IMR-90 (cell line): ENCODE results near the gene LIMS2. TPM values are rescaled to one million over a fixed set of nuclear protein-coding genes. Genes with fewer than 3 reads are reported as not detected.

Experiments used
- ATAC-seq: fragments of 200-7000 bp; cut with Tn5 transposase; 2 replicates; pipeline ENCODE4 v1.9.1; 2020; ENCODE audit warnings: low read depth, mild to moderate bottlenecking, moderate library complexity
- BruUV-seq: library from RNA; stranded (reverse); fragments of 400-500 nt; replicated peaks from 2 replicates; lab custom pipeline; 2021; lab: Mats Ljungman, UMichigan
- CTCF ChIA-PET: fragments of 300-600 bp; formaldehyde crosslinking; extraction: SDS; loops from one replicate; lab custom pipeline; 2021; ENCODE audit warnings: antibody characterized with exemption; lab: Yijun Ruan, JAX
- POLR2A ChIA-PET: fragments of 300-600 bp; sonication (Branson Sonifier 250); formaldehyde crosslinking; loops from one replicate; lab custom pipeline; 2022; ENCODE audit warnings: antibody characterized with exemption; ENCODE audit not compliant: unreplicated experiment; lab: Charles Lee
- DNase-seq: peaks from one replicate; pipeline ENCODE4 v3.0.0; 2013
- H2AFZ ChIP-seq: replicated peaks from 2 replicates; pipeline ENCODE3; 2013; ENCODE audit warnings: low read length, mild to moderate bottlenecking; ENCODE audit not compliant: poor library complexity
- H2AK5ac ChIP-seq: 2 replicates; pipeline ENCODE4 v1.6.1; 2013; ENCODE audit warnings: low read depth, low read length, inconsistent platforms
- H2AK9ac ChIP-seq: replicated peaks from 2 replicates; pipeline ENCODE3; 2013; ENCODE audit warnings: mild to moderate bottlenecking, low read depth, low read length, moderate library complexity; ENCODE audit not compliant: poor library complexity
- H2BK120ac ChIP-seq: 2 replicates; pipeline ENCODE4 v1.6.1; 2013; ENCODE audit warnings: low read depth, low read length, inconsistent platforms
- H2BK15ac ChIP-seq: 3 replicates; pipeline ENCODE4 v1.6.1; 2013; ENCODE audit warnings: low read depth, low read length, inconsistent platforms
- H2BK20ac ChIP-seq: 2 replicates; pipeline ENCODE4 v1.6.1; 2013; ENCODE audit warnings: low read depth, mild to moderate bottlenecking, inconsistent platforms, low read length, moderate library complexity
- H2BK5ac ChIP-seq: 2 replicates; pipeline ENCODE4 v1.6.1; 2013; ENCODE audit warnings: mild to moderate bottlenecking, low read depth, low read length, inconsistent platforms; ENCODE audit not compliant: poor library complexity, severe bottlenecking
- H3K14ac ChIP-seq: replicated peaks from 2 replicates; pipeline ENCODE4 v1.6.1; 2013; ENCODE audit warnings: low read depth, low read length, inconsistent platforms
- H3K18ac ChIP-seq: 2 replicates; pipeline ENCODE4 v1.6.1; 2013; ENCODE audit warnings: low read depth, low read length, control low read depth
- H3K23ac ChIP-seq: 2 replicates; pipeline ENCODE4 v1.6.1; 2013; ENCODE audit warnings: low read depth, low read length, inconsistent platforms
- H3K27ac ChIP-seq: 2 replicates; pipeline ENCODE4 v1.5.1; 2013; ENCODE audit warnings: mild to moderate bottlenecking, control low read depth, low read length; ENCODE audit not compliant: insufficient read depth
- H3K27me3 ChIP-seq: 2 replicates; pipeline ENCODE4 v1.6.1; 2013; ENCODE audit warnings: low read length; ENCODE audit not compliant: control insufficient read depth, insufficient read depth
- H3K36me3 ChIP-seq: 2 replicates; pipeline ENCODE4 v1.6.1; 2013; ENCODE audit warnings: low read length, mixed read lengths; ENCODE audit not compliant: control insufficient read depth, insufficient read depth
- H3K4ac ChIP-seq: 2 replicates; pipeline ENCODE4 v1.6.1; 2013; ENCODE audit warnings: low read depth, low read length, inconsistent platforms
- H3K4me1 ChIP-seq: 2 replicates; pipeline ENCODE4 v1.6.1; 2013; ENCODE audit warnings: low read length, mixed read lengths; ENCODE audit not compliant: control insufficient read depth, insufficient read depth
- H3K4me2 ChIP-seq: 2 replicates; pipeline ENCODE4 v1.6.1; 2013; ENCODE audit warnings: low read depth, mild to moderate bottlenecking, control low read depth, low read length, moderate library complexity
- H3K4me3 ChIP-seq: 2 replicates; pipeline ENCODE4 v1.5.1; 2013; ENCODE audit warnings: low read depth, mild to moderate bottlenecking, control low read depth, low read length, moderate library complexity; ENCODE audit not compliant: insufficient read depth
- H3K56ac ChIP-seq: 2 replicates; pipeline ENCODE4 v1.6.1; 2013; ENCODE audit warnings: low read length, inconsistent platforms; ENCODE audit not compliant: insufficient read depth; ENCODE audit errors: extremely low read depth
- H3K79me1 ChIP-seq, 2 experiments: 2 replicates each; pipeline ENCODE4 v1.6.1; 2013; ENCODE audit warnings: low read length in 2 of 2, inconsistent platforms in 1 of 2, low read depth in 1 of 2
- H3K9ac ChIP-seq: 2 replicates; pipeline ENCODE4 v1.6.1; 2013; ENCODE audit warnings: low read depth, low read length, control low read depth
- H3K9me1 ChIP-seq: 2 replicates; pipeline ENCODE4 v1.6.1; 2013; ENCODE audit warnings: low read length, inconsistent platforms; ENCODE audit not compliant: insufficient read depth
- H3K9me3 ChIP-seq: 2 replicates; pipeline ENCODE4 v1.6.1; 2013; ENCODE audit warnings: low read length; ENCODE audit not compliant: control insufficient read depth, insufficient read depth
- H4K20me1 ChIP-seq: 2 replicates; pipeline ENCODE4 v1.6.1; 2013; ENCODE audit warnings: low read length, inconsistent platforms; ENCODE audit not compliant: insufficient read depth
- H4K5ac ChIP-seq: 2 replicates; pipeline ENCODE4 v1.6.1; 2013; ENCODE audit warnings: mild to moderate bottlenecking, low read depth, low read length, control low read depth
- H4K8ac ChIP-seq, 2 experiments: 2 replicates each; pipeline ENCODE4 v1.6.1; 2013; ENCODE audit warnings: low read depth in 2 of 2, low read length in 2 of 2, control low read depth in 1 of 2, inconsistent platforms in 1 of 2
- H4K91ac ChIP-seq: 2 replicates; pipeline ENCODE4 v1.6.1; 2013; ENCODE audit warnings: low read depth, low read length, inconsistent platforms; ENCODE audit not compliant: insufficient read depth
- BHLHE40 ChIP-seq: fragments of 150-350 bp; IDR thresholded peaks from 2 replicates; pipeline ENCODE4 v1.6.1; 2016; ENCODE audit warnings: mild to moderate bottlenecking, low read depth, low read length
- CEBPB ChIP-seq: IDR thresholded peaks from 2 replicates; pipeline ENCODE4 v1.6.1; 2012; ENCODE audit warnings: low read depth, low read length, improper control_type of control experiment
- FOS ChIP-seq: fragments of 150-350 bp; IDR thresholded peaks from 2 replicates; pipeline ENCODE4 v1.6.1; 2016; ENCODE audit warnings: low read depth, low read length
- MAFK ChIP-seq: IDR thresholded peaks from 2 replicates; pipeline ENCODE4 v1.6.1; 2012; ENCODE audit warnings: low read depth, low read length, improper control_type of control experiment
- MAZ ChIP-seq: IDR thresholded peaks from 2 replicates; pipeline ENCODE4 v1.6.1; 2012; ENCODE audit warnings: low read depth, mild to moderate bottlenecking, low read length, improper control_type of control experiment, moderate library complexity, borderline replicate concordance
- NFE2L2 ChIP-seq: fragments of 150-350 bp; IDR thresholded peaks from 2 replicates; pipeline ENCODE4 v1.6.1; 2016; ENCODE audit warnings: low read depth, mild to moderate bottlenecking, low read length
- POLR2A ChIP-seq: IDR thresholded peaks from 2 replicates; pipeline ENCODE4 v1.6.1; 2012; ENCODE audit warnings: mild to moderate bottlenecking, low read depth, low read length
- RAD21 ChIP-seq: IDR thresholded peaks from 2 replicates; pipeline ENCODE4 v1.6.1; 2012; ENCODE audit warnings: low read length, improper control_type of control experiment
- RCOR1 ChIP-seq: IDR thresholded peaks from 2 replicates; pipeline ENCODE4 v1.6.1; 2012; ENCODE audit warnings: mild to moderate bottlenecking, low read length, improper control_type of control experiment; ENCODE audit not compliant: insufficient replicate concordance
- RFX5 ChIP-seq: IDR thresholded peaks from 2 replicates; pipeline ENCODE4 v1.8.0; 2012; ENCODE audit warnings: low read depth, mild to moderate bottlenecking, low read length, moderate library complexity
- SMC3 ChIP-seq: fragments of 150-350 bp; IDR thresholded peaks from 2 replicates; pipeline ENCODE4 v1.6.1; 2016; ENCODE audit warnings: low read depth, mild to moderate bottlenecking, antibody characterized with exemption, low read length, moderate library complexity
- WGBS, 2 experiments: methylation state at CpG; one replicate each; pipeline versions ENCODE4 v1.1.5 to v1.1.7; 2013; ENCODE audit warnings: missing lambda C conversion rate in 2 of 2; ENCODE audit not compliant: insufficient read length in 1 of 2; ENCODE audit errors: extremely low coverage in 2 of 2; 5-methylcytosine and 5-hydroxymethylcytosine counted together
- dilution Hi-C: fragments of 300-500 bp; cut with HindIII; formaldehyde crosslinking; loops from one replicate; pipeline ENCODE4 v1.14.3; 2018; ENCODE audit warnings: low sequenced_read_pairs; ENCODE audit not compliant: unreplicated experiment
- in situ Hi-C: fragments of 300-500 bp; cut with MboI; formaldehyde crosslinking; loops from 3 replicates; pipeline ENCODE4 v1.14.3; 2019; ENCODE audit warnings: low sequenced_read_pairs, inconsistent platforms, mixed read lengths
- intact Hi-C: fragments of 100-400 bp; cut with micrococcal nuclease; formaldehyde crosslinking; loops from 2 replicates; pipeline ENCODE4 v1.10.0; 2022
- polyA plus RNA-seq, 3 experiments: library from polyadenylated mRNA; depleted of rRNA; stranded (reverse); fragments of >200 nt; gene quantifications; 2 replicates each; pipeline ENCODE4 v1.2.3, GENCODE V29; 2012; ENCODE audit warnings: low replicate concordance in 1 of 3
- total RNA-seq: library from RNA; depleted of rRNA; stranded (reverse); fragments of >200 nt; gene quantifications from 2 replicates; pipeline ENCODE4 v1.2.3, GENCODE V29; 2012
- TF ChIP-seq, protein P1 (sequence below): fragments of 150-350 bp; IDR thresholded peaks from 2 replicates; pipeline ENCODE4 v1.6.1; 2017; ENCODE audit warnings: mild to moderate bottlenecking, antibody characterized with exemption, low read length, low read depth
- TF ChIP-seq, protein P2 (sequence below): fragments of 150-350 bp; IDR thresholded peaks from 2 replicates; pipeline ENCODE4 v1.6.1; 2016; ENCODE audit warnings: low read depth, mild to moderate bottlenecking, low read length, moderate library complexity, borderline replicate concordance
- TF ChIP-seq, protein P3 (sequence below): conservative IDR thresholded peaks from 2 replicates; pipeline ENCODE4 v1.5.1; 2012; ENCODE audit warnings: mild to moderate bottlenecking, low read depth, low read length, improper control_type of control experiment

Gene LIMS2
- total and polyA plus RNA-seq, 2 of the 4 experiments (the other 2 are of a cell fraction) = 1.3 to 18.8 TPM

DNA sequence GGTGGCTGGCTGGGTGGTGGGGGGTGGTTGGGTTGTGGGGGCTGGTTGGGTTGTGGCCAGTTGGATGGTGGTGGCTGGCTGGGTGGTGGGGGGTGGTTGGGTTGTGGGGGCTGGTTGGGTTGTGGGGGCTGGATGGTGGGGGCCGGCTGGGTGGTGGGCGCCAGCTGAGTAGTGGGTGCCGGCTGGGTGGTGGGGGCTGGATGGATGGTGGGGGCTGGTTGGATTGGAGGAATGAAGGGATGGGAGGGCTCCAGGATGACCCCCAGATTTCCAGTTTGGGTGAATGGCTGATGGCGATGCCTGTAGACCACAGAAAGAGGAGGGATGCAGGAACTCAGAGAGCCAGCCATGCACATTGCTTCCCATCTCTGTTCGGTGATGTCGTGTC lies 56.1 kb downstream of the LIMS2 start:
- H2BK15ac ChIP-seq = no peak overlapping the region
- no peaks in the 10 kb centered on the region for H4K20me1 ChIP-seq
- no peak overlapping the region for H2BK20ac ChIP-seq
- H3K4me1 ChIP-seq = peaks cover 5% of the 10 kb centered on the region
- H3K9me3 ChIP-seq = no peaks in the 10 kb centered on the region
- TF ChIP-seq RFX5 = no peak
- no peak for TF ChIP-seq RCOR1
- no peak for TF ChIP-seq MAFK
- TF ChIP-seq MAZ = no peak
- TF ChIP-seq, protein P1, sequence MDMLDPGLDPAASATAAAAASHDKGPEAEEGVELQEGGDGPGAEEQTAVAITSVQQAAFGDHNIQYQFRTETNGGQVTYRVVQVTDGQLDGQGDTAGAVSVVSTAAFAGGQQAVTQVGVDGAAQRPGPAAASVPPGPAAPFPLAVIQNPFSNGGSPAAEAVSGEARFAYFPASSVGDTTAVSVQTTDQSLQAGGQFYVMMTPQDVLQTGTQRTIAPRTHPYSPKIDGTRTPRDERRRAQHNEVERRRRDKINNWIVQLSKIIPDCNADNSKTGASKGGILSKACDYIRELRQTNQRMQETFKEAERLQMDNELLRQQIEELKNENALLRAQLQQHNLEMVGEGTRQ = no peak
- TF ChIP-seq SMC3 = no peak
- no peak for TF ChIP-seq POLR2A
- TF ChIP-seq FOS = no peak
- TF ChIP-seq CEBPB = no peak
- TF ChIP-seq, protein P2, sequence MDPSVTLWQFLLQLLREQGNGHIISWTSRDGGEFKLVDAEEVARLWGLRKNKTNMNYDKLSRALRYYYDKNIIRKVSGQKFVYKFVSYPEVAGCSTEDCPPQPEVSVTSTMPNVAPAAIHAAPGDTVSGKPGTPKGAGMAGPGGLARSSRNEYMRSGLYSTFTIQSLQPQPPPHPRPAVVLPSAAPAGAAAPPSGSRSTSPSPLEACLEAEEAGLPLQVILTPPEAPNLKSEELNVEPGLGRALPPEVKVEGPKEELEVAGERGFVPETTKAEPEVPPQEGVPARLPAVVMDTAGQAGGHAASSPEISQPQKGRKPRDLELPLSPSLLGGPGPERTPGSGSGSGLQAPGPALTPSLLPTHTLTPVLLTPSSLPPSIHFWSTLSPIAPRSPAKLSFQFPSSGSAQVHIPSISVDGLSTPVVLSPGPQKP = no peak
- no peak for TF ChIP-seq RAD21
- TF ChIP-seq BHLHE40 = no peak
- TF ChIP-seq, protein P3, sequence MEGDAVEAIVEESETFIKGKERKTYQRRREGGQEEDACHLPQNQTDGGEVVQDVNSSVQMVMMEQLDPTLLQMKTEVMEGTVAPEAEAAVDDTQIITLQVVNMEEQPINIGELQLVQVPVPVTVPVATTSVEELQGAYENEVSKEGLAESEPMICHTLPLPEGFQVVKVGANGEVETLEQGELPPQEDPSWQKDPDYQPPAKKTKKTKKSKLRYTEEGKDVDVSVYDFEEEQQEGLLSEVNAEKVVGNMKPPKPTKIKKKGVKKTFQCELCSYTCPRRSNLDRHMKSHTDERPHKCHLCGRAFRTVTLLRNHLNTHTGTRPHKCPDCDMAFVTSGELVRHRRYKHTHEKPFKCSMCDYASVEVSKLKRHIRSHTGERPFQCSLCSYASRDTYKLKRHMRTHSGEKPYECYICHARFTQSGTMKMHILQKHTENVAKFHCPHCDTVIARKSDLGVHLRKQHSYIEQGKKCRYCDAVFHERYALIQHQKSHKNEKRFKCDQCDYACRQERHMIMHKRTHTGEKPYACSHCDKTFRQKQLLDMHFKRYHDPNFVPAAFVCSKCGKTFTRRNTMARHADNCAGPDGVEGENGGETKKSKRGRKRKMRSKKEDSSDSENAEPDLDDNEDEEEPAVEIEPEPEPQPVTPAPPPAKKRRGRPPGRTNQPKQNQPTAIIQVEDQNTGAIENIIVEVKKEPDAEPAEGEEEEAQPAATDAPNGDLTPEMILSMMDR = no peak
- no peak for TF ChIP-seq NFE2L2
- H2AK5ac ChIP-seq = no peak overlapping the region
- dilution Hi-C loops (no loop called here), in situ Hi-C loops (no loop called here), intact Hi-C loops (no loop called here)
- no peak overlapping the region for H2AK9ac ChIP-seq
- POLR2A ChIA-PET = no interaction called here
- H4K91ac ChIP-seq = no peak overlapping the region
- H3K4me3 ChIP-seq = no peak overlapping the region
- no peak overlapping the region for H3K4me2 ChIP-seq
- no peak overlapping the region for H3K14ac ChIP-seq
- H3K27ac ChIP-seq = no peak overlapping the region
- H2BK120ac ChIP-seq = no peak overlapping the region
- no peak overlapping the region for H2AFZ ChIP-seq
- H3K23ac ChIP-seq = no peak overlapping the region
- H3K36me3 ChIP-seq = no peaks in the 10 kb centered on the region
- ATAC-seq (no peak), DNase-seq (no peak)
- no peak overlapping the region for H4K5ac ChIP-seq
- CTCF ChIA-PET = no interaction called here
- peaks cover 6% of the 10 kb centered on the region; the same call in 1 of the 2 replicates for H3K9me1 ChIP-seq
- H3K79me1 ChIP-seq = no peaks in the 10 kb centered on the region
- no peak overlapping the region for H3K56ac ChIP-seq
- no peak overlapping the region for H3K9ac ChIP-seq
- H3K4ac ChIP-seq = no peak overlapping the region
- no TSS peak for BruUV-seq
- H2BK5ac ChIP-seq = no peak overlapping the region
- H4K8ac ChIP-seq = no peak overlapping the region
- WGBS, 2 experiments = 100% methylated on average over 1 of the region's 6 CpGs; no CpG with 5 or more reads in 1 of the 2 experiments
- no peak overlapping the region for H3K18ac ChIP-seq
- peaks cover under 1% of the 10 kb centered on the region; the same call in 1 of the 2 replicates for H3K27me3 ChIP-seq
